NB4 (cell line): ENCODE data around the gene VPS35.

Experiments
- DNase-seq: peaks from one replicate; pipeline ENCODE4 v3.0.0; 2010; ENCODE audit warnings: low read depth
- H3K4me3 ChIP-seq: one replicate; pipeline ENCODE4 v1.5.1; 2011; ENCODE audit warnings: mild to moderate bottlenecking, low read depth, low read length, moderate library complexity
- MYC ChIP-seq: IDR thresholded peaks from 2 replicates; pipeline ENCODE4 v1.6.1; 2011; ENCODE audit warnings: low read depth, low read length
- POLR2A ChIP-seq: IDR thresholded peaks from 2 replicates; pipeline ENCODE4 v1.6.1; 2011; ENCODE audit warnings: mild to moderate bottlenecking; ENCODE audit not compliant: insufficient read length; ENCODE audit errors: extremely low read depth
- TF ChIP-seq, protein P1 (sequence below): IDR thresholded peaks from one replicate; pipeline ENCODE4 v1.5.1; 2012; ENCODE audit warnings: low read depth, low read length
- TF ChIP-seq, protein P2 (sequence below): IDR thresholded peaks from 2 replicates; pipeline ENCODE4 v1.6.1; 2011; ENCODE audit warnings: low read depth, low read length

VPS35 gene

DNA sequence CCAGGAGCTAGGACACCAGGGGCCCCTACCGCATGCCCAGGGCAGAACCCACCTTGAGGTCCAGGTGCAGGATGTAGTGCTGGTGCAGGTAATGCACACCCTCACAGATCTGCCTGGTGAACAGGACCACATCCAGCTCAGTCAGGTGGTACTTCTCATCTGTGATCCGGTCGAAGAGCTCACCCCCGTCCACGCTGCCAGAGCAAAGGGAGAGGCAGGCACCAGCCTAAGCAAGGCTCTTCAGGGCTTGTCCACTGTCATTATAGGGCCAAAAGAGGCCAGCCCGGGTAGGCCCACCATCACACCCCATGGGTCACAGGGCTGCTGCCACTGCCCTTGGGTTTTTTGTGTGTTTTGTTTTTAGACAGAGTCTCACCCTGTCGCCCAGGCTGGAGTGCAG lies 38.2 kb upstream of the VPS35 start:
- no peak for TF ChIP-seq MYC
- no peak for TF ChIP-seq POLR2A
- TF ChIP-seq, protein P1, sequence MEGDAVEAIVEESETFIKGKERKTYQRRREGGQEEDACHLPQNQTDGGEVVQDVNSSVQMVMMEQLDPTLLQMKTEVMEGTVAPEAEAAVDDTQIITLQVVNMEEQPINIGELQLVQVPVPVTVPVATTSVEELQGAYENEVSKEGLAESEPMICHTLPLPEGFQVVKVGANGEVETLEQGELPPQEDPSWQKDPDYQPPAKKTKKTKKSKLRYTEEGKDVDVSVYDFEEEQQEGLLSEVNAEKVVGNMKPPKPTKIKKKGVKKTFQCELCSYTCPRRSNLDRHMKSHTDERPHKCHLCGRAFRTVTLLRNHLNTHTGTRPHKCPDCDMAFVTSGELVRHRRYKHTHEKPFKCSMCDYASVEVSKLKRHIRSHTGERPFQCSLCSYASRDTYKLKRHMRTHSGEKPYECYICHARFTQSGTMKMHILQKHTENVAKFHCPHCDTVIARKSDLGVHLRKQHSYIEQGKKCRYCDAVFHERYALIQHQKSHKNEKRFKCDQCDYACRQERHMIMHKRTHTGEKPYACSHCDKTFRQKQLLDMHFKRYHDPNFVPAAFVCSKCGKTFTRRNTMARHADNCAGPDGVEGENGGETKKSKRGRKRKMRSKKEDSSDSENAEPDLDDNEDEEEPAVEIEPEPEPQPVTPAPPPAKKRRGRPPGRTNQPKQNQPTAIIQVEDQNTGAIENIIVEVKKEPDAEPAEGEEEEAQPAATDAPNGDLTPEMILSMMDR: no peak
- TF ChIP-seq, protein P2, sequence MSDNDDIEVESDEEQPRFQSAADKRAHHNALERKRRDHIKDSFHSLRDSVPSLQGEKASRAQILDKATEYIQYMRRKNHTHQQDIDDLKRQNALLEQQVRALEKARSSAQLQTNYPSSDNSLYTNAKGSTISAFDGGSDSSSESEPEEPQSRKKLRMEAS: no peak
- no peak overlapping the region for H3K4me3 ChIP-seq
- no peak for DNase-seq

DNA sequence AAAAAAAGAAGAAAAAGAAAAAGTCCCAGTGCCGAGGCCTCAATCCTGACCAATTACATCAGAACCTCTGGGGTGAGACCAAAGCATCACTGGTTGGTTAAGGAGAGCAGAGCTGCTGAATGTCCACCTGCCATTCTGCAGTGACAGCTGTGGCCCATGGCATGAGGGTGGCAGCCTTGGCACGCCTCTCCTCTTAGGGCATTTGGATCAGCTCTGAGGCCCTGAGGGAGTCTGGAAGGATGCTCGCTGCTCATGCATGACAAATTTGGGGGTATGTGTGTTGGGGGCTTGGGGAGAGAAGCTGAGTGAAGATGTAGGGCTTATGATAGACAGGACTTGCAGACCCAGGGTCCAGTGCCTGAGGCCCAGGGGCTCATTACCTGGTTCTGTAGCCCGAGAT lies 32.9 kb upstream of the VPS35 start:
- no peak for DNase-seq
- TF ChIP-seq MYC: no peak
- TF ChIP-seq, protein P2: no peak
- TF ChIP-seq, protein P1: no peak
- TF ChIP-seq POLR2A: no peak
- H3K4me3 ChIP-seq: no peak overlapping the region

DNA sequence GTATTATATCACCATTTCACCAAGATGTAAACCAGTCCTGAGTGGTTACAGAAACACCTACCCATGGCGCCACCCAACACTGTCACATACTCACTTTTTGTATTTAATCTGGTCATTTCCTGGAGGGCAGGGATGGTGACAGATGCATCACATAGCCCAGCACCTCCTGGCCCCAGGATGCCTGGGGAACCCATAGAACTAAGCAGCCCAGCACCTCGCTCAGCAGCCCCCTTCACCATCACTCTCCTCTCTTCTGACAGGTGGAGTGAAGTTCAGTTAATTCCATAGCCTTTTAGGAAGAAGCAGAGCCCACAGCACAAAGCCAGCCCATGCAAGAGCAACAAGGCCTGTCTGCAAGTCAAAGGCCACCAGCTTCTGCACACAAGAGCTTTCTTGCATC lies 31.6 kb upstream of the VPS35 start:
- TF ChIP-seq, protein P1: no peak
- TF ChIP-seq POLR2A (no peak), MYC (no peak)
- TF ChIP-seq, protein P2: no peak
- no peak overlapping the region for H3K4me3 ChIP-seq
- no peak for DNase-seq

DNA sequence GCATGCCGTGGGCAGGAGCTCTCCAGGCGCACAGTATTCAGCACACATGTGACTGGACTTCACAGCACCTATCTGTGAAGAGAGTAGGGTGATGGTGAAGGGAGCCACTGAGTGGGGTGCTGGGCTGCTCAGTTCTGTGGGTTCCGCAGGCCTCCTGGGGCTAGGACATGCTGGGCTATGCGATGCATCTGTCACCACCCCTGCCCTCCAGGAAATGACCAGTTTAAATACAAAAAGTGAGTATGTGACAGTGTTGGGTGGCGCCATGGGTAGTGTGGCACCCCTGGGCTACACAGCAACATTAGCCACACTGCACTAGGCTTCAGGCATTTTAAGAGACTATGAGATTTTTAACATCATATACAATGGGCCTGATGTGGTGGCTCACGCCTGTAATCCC lies 30.6 kb upstream of the VPS35 start:
- DNase-seq: no peak
- TF ChIP-seq POLR2A (no peak), MYC (no peak)
- TF ChIP-seq, protein P2: no peak
- TF ChIP-seq, protein P1: no peak
- no peak overlapping the region for H3K4me3 ChIP-seq

DNA sequence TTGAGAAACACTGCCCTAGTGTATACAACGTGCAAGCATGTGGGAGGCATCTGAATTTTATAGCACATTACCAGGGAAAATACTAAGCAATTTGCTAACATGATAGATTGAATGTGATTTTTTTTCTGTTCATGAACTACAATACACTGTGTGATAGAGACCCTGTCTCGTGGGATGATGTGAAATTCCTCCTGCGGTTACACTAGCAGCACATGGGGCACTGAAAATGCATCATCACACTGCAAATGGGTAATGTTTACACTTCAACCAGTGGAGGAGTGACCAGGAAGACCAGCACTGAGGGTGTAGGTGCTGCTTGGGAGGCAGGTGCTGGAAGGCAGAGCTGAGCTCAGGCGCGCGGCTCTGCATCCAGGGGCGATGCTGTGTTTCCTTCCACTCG lies 29.2 kb upstream of the VPS35 start:
- no peak overlapping the region for H3K4me3 ChIP-seq
- TF ChIP-seq, protein P2: no peak
- TF ChIP-seq MYC (no peak), POLR2A (no peak)
- TF ChIP-seq, protein P1: no peak
- no peak for DNase-seq

DNA sequence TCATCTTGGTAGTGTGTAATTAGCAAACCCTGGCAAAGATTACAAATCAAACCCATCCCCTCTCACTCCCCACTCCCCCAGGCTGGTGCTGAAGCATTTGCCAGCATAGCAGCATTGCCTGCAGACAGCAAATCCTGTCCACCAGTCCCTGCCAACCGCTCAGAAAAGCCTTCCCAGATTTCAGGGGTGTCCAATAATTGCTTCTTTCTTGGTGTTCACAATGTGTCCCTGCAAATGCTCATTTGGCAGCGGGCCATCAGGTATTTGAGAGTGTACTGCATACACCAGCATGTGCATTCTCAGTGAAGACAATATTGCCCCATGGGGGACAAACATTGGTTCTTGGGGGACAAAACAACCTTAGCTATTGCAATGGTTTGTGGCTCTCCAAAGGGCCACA lies 28.7 kb upstream of the VPS35 start:
- TF ChIP-seq, protein P2: no peak
- TF ChIP-seq, protein P1: no peak
- no peak for TF ChIP-seq POLR2A
- no peak for DNase-seq
- H3K4me3 ChIP-seq: no peak overlapping the region
